GM12865 (cell line): ENCODE data around the gene IPP.

Experiments used
- DNase-seq: peaks from one replicate; pipeline ENCODE4 v3.0.0; 2010; ENCODE audit warnings: low read depth
- H3K4me3 ChIP-seq: 2 replicates; pipeline ENCODE4 v1.5.1; 2011; ENCODE audit warnings: mild to moderate bottlenecking, low read depth, low read length, control low read depth
- CTCF ChIP-seq: IDR thresholded peaks from 2 replicates; pipeline ENCODE4 v1.5.1; 2011; ENCODE audit warnings: low read length, control low read depth, low read depth, inconsistent platforms; ENCODE audit not compliant: insufficient read depth; ENCODE audit errors: missing control alignments

Gene IPP

DNA sequence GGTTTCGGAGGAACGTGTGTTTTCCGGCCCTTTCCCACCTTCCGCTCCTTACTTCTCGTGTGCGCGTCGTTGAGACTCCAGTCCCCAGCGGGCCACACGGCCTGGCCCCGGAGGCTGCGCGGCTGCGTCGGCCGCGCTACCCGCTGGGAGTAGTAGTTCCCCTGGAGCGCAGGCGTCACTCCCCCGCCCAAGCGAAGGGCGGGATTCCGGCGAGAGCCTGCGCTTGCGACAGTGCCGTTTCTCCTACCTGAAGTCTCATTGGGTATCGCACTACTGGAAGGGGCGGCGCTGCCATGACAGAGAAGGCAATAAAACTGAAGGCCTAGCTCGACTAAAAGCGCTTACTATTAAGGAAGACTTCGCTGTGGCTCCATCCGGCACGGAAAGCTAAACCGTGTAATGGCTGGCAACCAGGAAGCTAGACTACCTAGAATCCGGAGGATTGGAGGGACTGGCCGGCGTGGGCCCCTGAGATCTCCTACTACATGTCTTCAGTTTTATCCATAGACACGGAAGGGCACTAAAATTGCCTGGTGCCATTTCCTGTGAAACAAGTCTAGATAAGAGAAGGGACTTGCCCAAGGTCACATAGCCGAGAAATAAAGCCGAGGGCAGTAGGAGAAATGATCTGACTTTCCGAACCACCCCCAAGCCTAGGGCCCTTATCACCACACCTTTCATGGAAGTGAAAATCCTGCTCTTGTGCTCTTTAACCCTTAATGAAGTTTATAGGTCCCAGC is 63.3 kb downstream of the IPP start:
- DNase-seq = peak; percentile 99
- TF ChIP-seq CTCF = no peak
- H3K4me3 ChIP-seq = peak overlapping the region; percentile 100

DNA sequence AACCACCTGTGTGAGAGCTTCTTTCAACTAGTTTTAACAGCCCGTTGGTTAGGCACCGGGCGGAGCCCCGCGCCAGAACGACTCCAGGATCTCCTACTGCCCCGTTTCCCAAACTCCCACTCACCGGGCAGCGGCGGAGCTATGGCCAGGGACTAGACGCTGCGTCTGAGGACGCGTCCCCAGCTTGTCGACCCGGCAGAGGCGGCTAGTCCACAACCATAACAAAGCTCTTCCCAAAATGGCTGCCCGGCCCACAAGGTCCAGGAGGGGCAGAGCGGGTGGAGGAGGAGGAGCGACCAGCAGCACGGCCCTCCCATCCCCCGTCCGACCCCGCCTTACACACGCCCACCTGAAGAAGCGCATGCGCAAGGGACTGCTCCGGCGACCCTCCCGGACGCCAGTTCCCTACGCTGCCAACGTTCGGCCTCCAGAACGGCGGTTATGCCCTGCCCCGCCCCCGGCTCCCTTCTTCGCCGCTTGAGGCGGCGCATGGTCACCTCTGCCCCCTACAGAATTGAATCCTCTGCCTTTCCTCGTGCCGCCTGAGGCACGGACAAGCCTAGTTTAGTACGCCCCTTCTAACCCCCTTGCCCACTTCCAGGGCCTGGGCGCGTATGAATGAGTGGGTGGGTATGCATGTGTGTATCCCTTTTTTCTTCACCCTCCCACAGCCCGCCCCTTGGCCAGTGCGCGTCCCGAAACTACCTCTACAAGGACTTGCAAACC is 64.0 kb downstream of the IPP start, which contains the start of gene GPBP1L1:
TSS of gene GPBP1L1 (minus strand) at position 246 of the 726 bp plus-strand sequence. CDS start 27,446 bp downstream, outside the sequence.
- H3K4me3 ChIP-seq = peak within 1 kb of the TSS; percentile 100
- peak; percentile 99 for DNase-seq
- TF ChIP-seq CTCF = no peak

- H3K4me3 ChIP-seq = peak overlapping the region; percentile 84
- peak; percentile 16 for TF ChIP-seq CTCF
- peak; percentile 69 for DNase-seq
Measured at GRCh38 chr1:45686015-45686287, 64.5 kb downstream of the IPP start.

DNA sequence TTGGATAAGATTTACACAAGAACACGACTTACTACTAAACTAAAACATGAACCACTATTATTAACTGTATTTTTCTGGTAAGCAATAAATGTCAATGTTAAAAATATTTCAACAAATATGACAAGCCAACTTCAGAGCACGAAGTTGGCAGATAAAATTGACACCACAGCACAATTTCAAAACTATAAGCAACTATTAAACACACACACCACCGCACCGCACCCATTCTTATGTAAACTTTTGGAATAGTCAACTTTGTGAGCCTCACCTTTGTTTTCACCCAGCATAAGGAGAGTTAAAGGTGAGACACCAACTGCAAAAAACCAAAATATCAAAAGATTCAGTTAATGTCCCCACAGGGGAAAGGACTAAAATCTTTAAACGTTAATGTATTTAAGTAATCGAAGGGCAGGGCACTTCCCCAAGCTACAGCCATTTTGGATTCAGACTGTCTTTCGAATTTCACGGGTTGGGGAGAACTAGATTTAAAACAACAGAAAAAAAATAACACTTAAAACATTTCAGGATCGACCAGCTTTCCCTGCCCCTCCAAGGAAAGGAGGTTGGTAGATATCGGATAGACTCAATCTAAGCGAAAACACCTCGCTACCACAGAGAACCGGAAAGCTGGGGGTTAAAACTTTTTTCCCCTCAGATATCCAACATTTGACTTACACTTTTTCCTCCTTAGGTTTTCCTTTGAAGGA is 65.0 kb downstream of the IPP start:
- DNase-seq = peak; percentile 24
- H3K4me3 ChIP-seq = peak overlapping the region; percentile 84
- no peak for TF ChIP-seq CTCF

GRCh38 chr1:45684402-45684801 is 66.1 kb downstream of the IPP start:
- DNase-seq = no peak
- H3K4me3 ChIP-seq = peak overlapping the region; percentile 84
- no peak for TF ChIP-seq CTCF

- no peak for TF ChIP-seq CTCF
- H3K4me3 ChIP-seq = no peak overlapping the region
Measured at GRCh38 chr1:45682942-45683341, 67.5 kb downstream of the IPP start.

More at GRCh38 chr1:45682942-45683341, 67.5 kb downstream of the IPP start:
- no peak for DNase-seq
